Measurements from ENCODE around the gene TTC39B. TPM values are rescaled to one million over a fixed set of nuclear protein-coding genes. Genes with fewer than 3 reads are reported as not detected.

TTC39B gene
- total RNA-seq, 1 experiment from 2014 or later = 6.0 TPM

- no TSS peak for BruUV-seq (replicated peaks)
- intact Hi-C loops (cut with micrococcal nuclease; ENCODE audit: unreplicated experiment) = no loop called here
- H3K9me3 Mint-ChIP-seq (ENCODE audit: low read depth, unreplicated experiment) = no peaks in the 10 kb centered on the region
- no peak overlapping the region for H3K4me3 Mint-ChIP-seq (ENCODE audit: low read depth, unreplicated experiment)
- CTCF ChIA-PET = no interaction called here
- peaks cover 5% of the 10 kb centered on the region for H3K36me3 Mint-ChIP-seq (ENCODE audit: insufficient read depth, unreplicated experiment)
- H3K4me1 Mint-ChIP-seq (ENCODE audit: low read depth, unreplicated experiment) = no peaks in the 10 kb centered on the region
- no peak for DNase-seq
- no peak for TF ChIP-seq CTCF (IDR thresholded peaks at IDR 0.05; ENCODE audit: unreplicated experiment)
- H3K27ac Mint-ChIP-seq (ENCODE audit: unreplicated experiment) = no peak overlapping the region
- H3K27me3 Mint-ChIP-seq (ENCODE audit: unreplicated experiment) = no peaks in the 10 kb centered on the region
Measured at GRCh38 chr9:15187589-15187988, 119.4 kb downstream of the TTC39B start.

GRCh38 chr9:15182730-15183129 lies 124.3 kb downstream of the TTC39B start:
- peaks cover 5% of the 10 kb centered on the region for H3K36me3 Mint-ChIP-seq (ENCODE audit: insufficient read depth, unreplicated experiment)
- CTCF ChIA-PET = interaction anchor here (0.7 kb wide), 1 partner anchor 60 kb away, joined by 3 read pairs; no protein-coding TSS in a partner anchor
- H3K4me1 Mint-ChIP-seq (ENCODE audit: low read depth, unreplicated experiment) = no peaks in the 10 kb centered on the region
- H3K27ac Mint-ChIP-seq (ENCODE audit: unreplicated experiment) = no peak overlapping the region
- DNase-seq = no peak
- no peaks in the 10 kb centered on the region for H3K9me3 Mint-ChIP-seq (ENCODE audit: low read depth, unreplicated experiment)
- H3K27me3 Mint-ChIP-seq (ENCODE audit: unreplicated experiment) = no peaks in the 10 kb centered on the region
- BruUV-seq (replicated peaks) = no TSS peak
- H3K4me3 Mint-ChIP-seq (ENCODE audit: low read depth, unreplicated experiment) = no peak overlapping the region
- intact Hi-C loops (cut with micrococcal nuclease; ENCODE audit: unreplicated experiment) = no loop called here
- TF ChIP-seq CTCF (IDR thresholded peaks at IDR 0.05; ENCODE audit: unreplicated experiment) = no peak

GRCh38 chr9:15182101-15182551 lies 124.9 kb downstream of the TTC39B start:
- TF ChIP-seq CTCF (IDR thresholded peaks at IDR 0.05; ENCODE audit: unreplicated experiment) = no peak
- Mint-ChIP-seq H3K27me3 (ENCODE audit: unreplicated experiment) (no peaks in the 10 kb centered on the region), H3K4me1 (ENCODE audit: low read depth, unreplicated experiment) (no peaks in the 10 kb centered on the region), H3K4me3 (ENCODE audit: low read depth, unreplicated experiment) (no peak overlapping the region), H3K27ac (ENCODE audit: unreplicated experiment) (no peak overlapping the region), H3K36me3 (ENCODE audit: insufficient read depth, unreplicated experiment) (peaks cover 5% of the 10 kb centered on the region), H3K9me3 (ENCODE audit: low read depth, unreplicated experiment) (no peaks in the 10 kb centered on the region)
- intact Hi-C loops (cut with micrococcal nuclease; ENCODE audit: unreplicated experiment) = no loop called here
- no peak for DNase-seq
- CTCF ChIA-PET = no interaction called here
- no TSS peak for BruUV-seq (replicated peaks)

GRCh38 chr9:15180124-15180523 lies 126.9 kb downstream of the TTC39B start:
- CTCF ChIA-PET = no interaction called here
- BruUV-seq (replicated peaks) = no TSS peak
- no peaks in the 10 kb centered on the region for H3K27me3 Mint-ChIP-seq (ENCODE audit: unreplicated experiment)

More at GRCh38 chr9:15180124-15180523, 126.9 kb downstream of the TTC39B start:
- no peak for DNase-seq
- Mint-ChIP-seq H3K27ac (ENCODE audit: unreplicated experiment) (no peak overlapping the region), H3K9me3 (ENCODE audit: low read depth, unreplicated experiment) (no peaks in the 10 kb centered on the region), H3K4me3 (ENCODE audit: low read depth, unreplicated experiment) (no peak overlapping the region), H3K36me3 (ENCODE audit: insufficient read depth, unreplicated experiment) (peaks cover 5% of the 10 kb centered on the region), H3K4me1 (ENCODE audit: low read depth, unreplicated experiment) (no peaks in the 10 kb centered on the region)
- intact Hi-C loops (cut with micrococcal nuclease; ENCODE audit: unreplicated experiment) = no loop called here
- TF ChIP-seq CTCF (IDR thresholded peaks at IDR 0.05; ENCODE audit: unreplicated experiment) = no peak

Measured in Calu3 (cell line).